ENCODE results near the gene ZNF891.

Gene ZNF891

DNA sequence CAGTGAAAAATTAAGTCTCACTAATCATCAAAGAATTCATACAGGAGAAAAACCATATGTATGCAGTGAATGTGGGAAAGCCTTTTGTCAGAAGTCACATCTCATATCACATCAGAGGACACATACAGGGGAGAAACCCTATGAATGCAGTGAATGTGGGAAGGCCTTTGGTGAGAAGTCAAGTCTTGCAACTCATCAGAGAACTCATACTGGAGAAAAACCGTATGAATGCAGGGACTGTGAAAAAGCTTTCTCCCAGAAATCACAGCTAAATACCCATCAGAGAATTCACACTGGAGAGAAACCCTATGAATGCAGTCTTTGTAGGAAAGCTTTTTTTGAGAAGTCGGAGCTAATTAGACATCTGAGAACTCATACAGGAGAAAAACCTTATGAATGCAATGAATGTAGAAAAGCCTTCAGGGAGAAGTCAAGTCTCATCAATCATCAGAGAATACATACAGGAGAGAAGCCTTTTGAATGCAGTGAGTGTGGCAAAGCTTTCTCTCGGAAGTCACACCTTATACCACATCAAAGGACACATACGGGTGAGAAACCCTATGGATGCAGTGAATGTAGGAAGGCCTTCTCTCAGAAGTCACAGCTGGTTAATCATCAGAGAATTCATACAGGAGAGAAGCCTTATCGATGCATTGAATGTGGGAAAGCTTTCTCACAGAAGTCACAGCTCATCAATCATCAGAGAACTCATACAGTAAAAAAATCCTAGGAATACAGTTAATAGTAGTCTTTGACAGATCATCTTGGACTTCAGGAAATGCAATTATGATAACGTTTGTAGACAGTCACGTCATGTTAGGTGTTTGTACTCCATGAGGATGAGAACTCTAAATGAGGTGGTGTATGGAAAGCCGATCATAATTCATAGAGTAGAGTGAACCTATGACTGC lies 71.6 kb downstream of the ZNF891 start:
- no peak for DNase-seq

DNA sequence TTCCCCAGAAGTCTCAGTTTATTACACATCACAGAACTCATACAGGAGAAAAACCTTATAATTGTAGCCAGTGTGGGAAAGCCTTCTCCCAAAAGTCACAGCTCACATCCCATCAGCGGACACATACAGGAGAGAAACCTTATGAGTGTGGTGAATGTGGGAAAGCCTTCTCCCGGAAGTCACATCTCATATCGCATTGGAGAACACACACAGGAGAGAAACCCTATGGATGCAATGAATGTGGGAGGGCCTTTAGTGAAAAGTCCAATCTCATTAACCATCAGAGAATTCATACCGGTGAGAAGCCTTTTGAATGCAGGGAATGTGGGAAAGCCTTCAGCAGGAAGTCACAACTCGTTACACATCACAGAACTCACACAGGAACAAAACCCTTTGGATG lies 72.6 kb downstream of the ZNF891 start:
- no peak for DNase-seq

All from NCI-H2171 (cell line).